ENCODE measurements around the gene BRF1.

DNA sequence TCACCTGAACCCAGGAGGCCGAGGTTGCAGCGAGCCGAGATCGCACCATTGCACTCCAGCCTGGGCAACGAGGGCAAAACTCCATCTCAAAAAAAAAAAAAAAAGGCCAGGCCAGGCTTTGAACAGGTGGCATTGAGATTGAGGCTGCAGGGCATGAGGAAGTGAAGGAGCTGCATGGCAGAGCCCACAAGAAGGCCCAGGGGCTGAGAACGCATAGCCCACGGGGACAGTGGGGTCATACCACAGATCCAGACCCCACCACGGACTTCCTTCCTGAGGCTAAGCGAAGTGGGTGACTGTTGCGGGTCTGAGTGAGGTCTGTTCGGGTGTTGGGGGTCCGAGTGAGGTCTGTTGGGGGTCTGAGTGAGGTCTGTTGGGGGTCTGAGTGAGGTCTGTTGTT lies 140.0 kb downstream of the BRF1 start:
- TF ChIP-seq POLR2A (IDR thresholded peaks at IDR 0.05) (no peak), CTCF (IDR thresholded peaks at IDR 0.05) (no peak)

All from testis (tissue), 2 donors.